Fibroblast of pulmonary artery (primary cell): ENCODE results near the gene TMPRSS9.

Experiments
- DNase-seq: peaks from one replicate; pipeline ENCODE4 v3.0.0-alpha.2; 2010; ENCODE audit warnings: low read depth
- H3K4me3 ChIP-seq: replicated peaks from 2 replicates; pipeline ENCODE4 v1.5.1; 2011; ENCODE audit warnings: low read depth, mild to moderate bottlenecking, control low read depth, low read length, moderate library complexity
- TF ChIP-seq, protein P1 (sequence below): IDR thresholded peaks from 2 replicates; pipeline ENCODE4 v1.5.1; 2011; ENCODE audit warnings: mild to moderate bottlenecking, control low read depth, low read length, inconsistent platforms; ENCODE audit errors: missing control alignments

TMPRSS9 gene

GRCh38 chr19:2434267-2434666, 74.2 kb downstream of the TMPRSS9 start:
- TF ChIP-seq, protein P1, sequence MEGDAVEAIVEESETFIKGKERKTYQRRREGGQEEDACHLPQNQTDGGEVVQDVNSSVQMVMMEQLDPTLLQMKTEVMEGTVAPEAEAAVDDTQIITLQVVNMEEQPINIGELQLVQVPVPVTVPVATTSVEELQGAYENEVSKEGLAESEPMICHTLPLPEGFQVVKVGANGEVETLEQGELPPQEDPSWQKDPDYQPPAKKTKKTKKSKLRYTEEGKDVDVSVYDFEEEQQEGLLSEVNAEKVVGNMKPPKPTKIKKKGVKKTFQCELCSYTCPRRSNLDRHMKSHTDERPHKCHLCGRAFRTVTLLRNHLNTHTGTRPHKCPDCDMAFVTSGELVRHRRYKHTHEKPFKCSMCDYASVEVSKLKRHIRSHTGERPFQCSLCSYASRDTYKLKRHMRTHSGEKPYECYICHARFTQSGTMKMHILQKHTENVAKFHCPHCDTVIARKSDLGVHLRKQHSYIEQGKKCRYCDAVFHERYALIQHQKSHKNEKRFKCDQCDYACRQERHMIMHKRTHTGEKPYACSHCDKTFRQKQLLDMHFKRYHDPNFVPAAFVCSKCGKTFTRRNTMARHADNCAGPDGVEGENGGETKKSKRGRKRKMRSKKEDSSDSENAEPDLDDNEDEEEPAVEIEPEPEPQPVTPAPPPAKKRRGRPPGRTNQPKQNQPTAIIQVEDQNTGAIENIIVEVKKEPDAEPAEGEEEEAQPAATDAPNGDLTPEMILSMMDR: no peak
- no peak for DNase-seq
- no peak overlapping the region for H3K4me3 ChIP-seq

DNA sequence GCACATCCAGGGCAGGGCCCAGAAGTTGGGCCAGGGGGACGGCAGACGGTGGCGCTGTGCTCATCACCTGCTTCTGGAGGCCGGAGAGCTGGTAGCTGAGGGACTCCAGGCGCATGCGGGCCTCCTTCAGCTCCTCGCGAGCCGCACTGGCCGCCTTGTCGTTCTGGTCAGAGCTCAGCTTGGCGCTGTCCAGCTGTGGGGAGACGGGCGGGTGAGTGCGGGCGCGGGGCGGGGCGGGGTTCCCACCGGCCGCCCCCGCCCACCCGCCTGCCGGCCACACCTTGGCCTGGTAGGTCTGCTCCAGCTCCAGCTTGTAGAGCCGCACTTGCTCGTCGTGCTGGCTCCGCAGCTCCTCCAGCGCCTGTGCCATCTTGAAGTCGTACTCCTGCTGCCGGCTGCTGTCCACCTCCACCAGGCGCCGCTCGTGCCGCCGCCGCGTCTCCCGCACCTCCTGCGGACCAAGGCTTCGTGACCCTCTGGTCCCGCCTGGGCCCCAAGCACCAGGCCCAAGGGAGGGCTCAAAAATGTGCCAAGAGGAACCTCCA, 74.7 kb downstream of the TMPRSS9 start:
- TF ChIP-seq, protein P1: no peak
- H3K4me3 ChIP-seq: no peak overlapping the region
- DNase-seq: no peak

- TF ChIP-seq, protein P1: no peak
- H3K4me3 ChIP-seq: no peak overlapping the region
- DNase-seq: no peak
Measured at GRCh38 chr19:2436384-2436783, 76.3 kb downstream of the TMPRSS9 start.

- TF ChIP-seq, protein P1: no peak
Measured at GRCh38 chr19:2436926-2437325, 76.9 kb downstream of the TMPRSS9 start.

GRCh38 chr19:2438178-2438577, 78.1 kb downstream of the TMPRSS9 start:
- no peak for DNase-seq
- TF ChIP-seq, protein P1: no peak
- H3K4me3 ChIP-seq: no peak overlapping the region

More at GRCh38 chr19:2436926-2437325, 76.9 kb downstream of the TMPRSS9 start:
- DNase-seq: no peak
- H3K4me3 ChIP-seq: no peak overlapping the region

- TF ChIP-seq, protein P1: no peak
- DNase-seq: no peak
- H3K4me3 ChIP-seq: no peak overlapping the region
Measured at GRCh38 chr19:2440515-2440914, 80.5 kb downstream of the TMPRSS9 start.

DNA sequence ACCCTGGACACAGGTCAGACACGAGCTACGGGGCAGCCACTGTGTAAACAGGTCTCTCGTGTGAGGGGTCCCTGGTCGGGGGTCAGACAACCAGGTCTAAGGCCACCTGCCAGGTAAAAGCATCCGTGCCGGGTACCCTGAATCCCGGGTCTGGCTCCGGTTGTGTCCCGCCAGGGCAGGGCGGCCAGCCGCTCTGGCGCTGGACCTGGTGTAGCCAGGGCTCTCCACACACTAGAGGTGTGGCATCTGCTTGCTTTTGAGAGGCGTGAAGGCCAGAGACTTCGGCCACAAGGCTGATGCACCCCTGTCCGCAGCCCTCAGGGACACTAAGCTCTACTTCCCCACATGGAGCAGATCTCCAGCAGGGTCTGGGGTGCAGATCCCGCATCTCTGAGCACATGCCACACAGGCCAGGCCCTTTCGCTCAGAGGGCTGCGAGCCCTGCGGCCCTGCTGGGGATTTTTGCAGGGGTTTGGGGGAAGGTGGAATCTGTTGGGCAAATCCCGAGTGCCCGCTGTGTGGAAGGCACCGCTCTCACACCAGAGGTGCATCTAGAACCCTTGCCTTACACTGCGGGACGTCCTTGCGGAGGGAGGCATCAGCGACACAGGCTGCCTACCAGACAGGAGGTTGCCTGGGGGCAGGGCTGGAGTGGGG, 81.2 kb downstream of the TMPRSS9 start:
- TF ChIP-seq, protein P1: no peak
- no peak for DNase-seq
- H3K4me3 ChIP-seq: no peak overlapping the region
